ENCODE results near the gene CERS3.

CERS3 gene

GRCh38 chr15:100434038-100434437 is 94.7 kb downstream of the CERS3 start:
- no peak for DNase-seq (ENCODE audit: extremely low read depth, low read depth)
- TF ChIP-seq CTCF (IDR thresholded peaks at IDR 0.05; ENCODE audit: low read depth, low read length), result no peak

- no peak for DNase-seq (ENCODE audit: extremely low read depth, low read depth)
- TF ChIP-seq CTCF (IDR thresholded peaks at IDR 0.05; ENCODE audit: low read depth, low read length), result no peak
These were observed 95.4 kb downstream of the CERS3 start for GRCh38 chr15:100433304-100433703.

GRCh38 chr15:100430411-100430810 is 98.3 kb downstream of the CERS3 start:
- TF ChIP-seq CTCF (IDR thresholded peaks at IDR 0.05; ENCODE audit: low read depth, low read length), result no peak
- DNase-seq (ENCODE audit: extremely low read depth, low read depth), result no peak

GRCh38 chr15:100429116-100429728 is 99.5 kb downstream of the CERS3 start:
- TF ChIP-seq CTCF (IDR thresholded peaks at IDR 0.05; ENCODE audit: low read depth, low read length), result no peak

GRCh38 chr15:100426937-100427336 is 101.8 kb downstream of the CERS3 start:
- TF ChIP-seq CTCF (IDR thresholded peaks at IDR 0.05; ENCODE audit: low read depth, low read length), result no peak
- DNase-seq (ENCODE audit: extremely low read depth, low read depth), result no peak

More at GRCh38 chr15:100429116-100429728, 99.5 kb downstream of the CERS3 start:
- no peak for DNase-seq (ENCODE audit: extremely low read depth, low read depth)

GRCh38 chr15:100405179-100405578 is 123.6 kb downstream of the CERS3 start:
- no peak for DNase-seq (ENCODE audit: extremely low read depth, low read depth)
- no peak for TF ChIP-seq CTCF (IDR thresholded peaks at IDR 0.05; ENCODE audit: low read depth, low read length)

GRCh38 chr15:100400996-100401395 is 127.8 kb downstream of the CERS3 start:
- no peak for DNase-seq (ENCODE audit: extremely low read depth, low read depth)
- TF ChIP-seq CTCF (IDR thresholded peaks at IDR 0.05; ENCODE audit: low read depth, low read length), result no peak
